ENCODE data around the gene BICD2. TPM values are rescaled to one million over a fixed set of nuclear protein-coding genes. Genes with fewer than 3 reads are reported as not detected.

Gene BICD2
- total and polyA plus RNA-seq, 2 donors (not counting 1 experiment from before 2014, with no cell fraction given) = 9.1 to 35.8 TPM

GRCh38 chr9:92718086-92719001, 46.3 kb downstream of the BICD2 start:
- Histone ChIP-seq H4K20me1 (ENCODE audit: control insufficient read depth, extremely low read depth, insufficient read depth, low read length) (no peaks in the 10 kb centered on the region), H3K79me2 (ENCODE audit: control insufficient read depth, insufficient read depth, low read length) (no peaks in the 10 kb centered on the region), H3K4me1 (ENCODE audit: control insufficient read depth, extremely low read depth, insufficient read depth, low read length) (no peaks in the 10 kb centered on the region), H3K4me2 (ENCODE audit: extremely low read depth, insufficient read depth, low read length) (no peak overlapping the region), H3K27ac (ENCODE audit: insufficient read depth, low read length) (no peak overlapping the region), H3K36me3 (ENCODE audit: control insufficient read depth, insufficient read depth, low read length) (peaks cover 41% of the 10 kb centered on the region), H3K4me3 (replicated peaks in 1 of 4; ENCODE audit: control extremely low read depth in 1 of 4, insufficient read depth in 1 of 4, low read depth in 3 of 4, low read length in 4 of 4) (no peak overlapping the region), H3K9me3 (ENCODE audit: control insufficient read depth, insufficient read depth, low read depth, low read length) (no peaks in the 10 kb centered on the region), H3K27me3 (ENCODE audit: control insufficient read depth, insufficient read depth, low read length) (no peaks in the 10 kb centered on the region), H3K9ac (ENCODE audit: insufficient read depth, low read length) (no peak overlapping the region), H2AFZ (ENCODE audit: low read length) (no peak overlapping the region)
- TF ChIP-seq CTCF (conservative IDR thresholded peaks at IDR 0.05 in 1 of 2, IDR thresholded peaks at IDR 0.05 in 1 of 2; ENCODE audit: low read depth in 1 of 2, low read length in 2 of 2) = no peak
- no peak for DNase-seq (ENCODE audit: low read depth in 2 of 2)

- H3K4me1 ChIP-seq (ENCODE audit: control insufficient read depth, extremely low read depth, insufficient read depth, low read length) = no peaks in the 10 kb centered on the region
- DNase-seq (ENCODE audit: low read depth in 2 of 2) = no peak
- H3K4me3 ChIP-seq (replicated peaks in 1 of 4; ENCODE audit: control extremely low read depth in 1 of 4, insufficient read depth in 1 of 4, low read depth in 3 of 4, low read length in 4 of 4) = no peak overlapping the region
- no peaks in the 10 kb centered on the region for H3K27me3 ChIP-seq (ENCODE audit: control insufficient read depth, insufficient read depth, low read length)
- no peaks in the 10 kb centered on the region for H4K20me1 ChIP-seq (ENCODE audit: control insufficient read depth, extremely low read depth, insufficient read depth, low read length)
- no peak overlapping the region for H3K27ac ChIP-seq (ENCODE audit: insufficient read depth, low read length)
- no peak overlapping the region for H3K4me2 ChIP-seq (ENCODE audit: extremely low read depth, insufficient read depth, low read length)
- H3K9me3 ChIP-seq (ENCODE audit: control insufficient read depth, insufficient read depth, low read depth, low read length) = no peaks in the 10 kb centered on the region
- H3K79me2 ChIP-seq (ENCODE audit: control insufficient read depth, insufficient read depth, low read length) = no peaks in the 10 kb centered on the region
- no peak overlapping the region for H2AFZ ChIP-seq (ENCODE audit: low read length)
- H3K9ac ChIP-seq (ENCODE audit: insufficient read depth, low read length) = no peak overlapping the region
- H3K36me3 ChIP-seq (ENCODE audit: control insufficient read depth, insufficient read depth, low read length) = peaks cover 43% of the 10 kb centered on the region
- TF ChIP-seq EZH2 (IDR thresholded peaks at IDR 0.05; ENCODE audit: low read length, missing control alignments) = no peak
- no peak for TF ChIP-seq CTCF (conservative IDR thresholded peaks at IDR 0.05 in 1 of 2, IDR thresholded peaks at IDR 0.05 in 1 of 2; ENCODE audit: low read depth in 1 of 2, low read length in 2 of 2)
Measured at GRCh38 chr9:92717201-92718085, 47.2 kb downstream of the BICD2 start.

GRCh38 chr9:92716557-92716956, 48.1 kb downstream of the BICD2 start:
- Histone ChIP-seq H3K36me3 (ENCODE audit: control insufficient read depth, insufficient read depth, low read length) (peaks cover 42% of the 10 kb centered on the region), H3K4me3 (replicated peaks in 1 of 4; ENCODE audit: control extremely low read depth in 1 of 4, insufficient read depth in 1 of 4, low read depth in 3 of 4, low read length in 4 of 4) (no peak overlapping the region), H4K20me1 (ENCODE audit: control insufficient read depth, extremely low read depth, insufficient read depth, low read length) (no peaks in the 10 kb centered on the region), H3K4me1 (ENCODE audit: control insufficient read depth, extremely low read depth, insufficient read depth, low read length) (no peaks in the 10 kb centered on the region), H2AFZ (ENCODE audit: low read length) (no peak overlapping the region), H3K9me3 (ENCODE audit: control insufficient read depth, insufficient read depth, low read depth, low read length) (no peaks in the 10 kb centered on the region), H3K4me2 (ENCODE audit: extremely low read depth, insufficient read depth, low read length) (no peak overlapping the region), H3K27ac (ENCODE audit: insufficient read depth, low read length) (no peak overlapping the region), H3K9ac (ENCODE audit: insufficient read depth, low read length) (no peak overlapping the region), H3K27me3 (ENCODE audit: control insufficient read depth, insufficient read depth, low read length) (no peaks in the 10 kb centered on the region), H3K79me2 (ENCODE audit: control insufficient read depth, insufficient read depth, low read length) (no peaks in the 10 kb centered on the region)
- TF ChIP-seq EZH2 (IDR thresholded peaks at IDR 0.05; ENCODE audit: low read length, missing control alignments) (no peak), CTCF (conservative IDR thresholded peaks at IDR 0.05 in 1 of 2, IDR thresholded peaks at IDR 0.05 in 1 of 2; ENCODE audit: low read depth in 1 of 2, low read length in 2 of 2) (peak; percentile 92 to 93)
- DNase-seq (ENCODE audit: low read depth in 2 of 2) = peak; percentile 14 to 29
